ENCODE measurements around the gene BBS12.

The BBS12 gene

DNA sequence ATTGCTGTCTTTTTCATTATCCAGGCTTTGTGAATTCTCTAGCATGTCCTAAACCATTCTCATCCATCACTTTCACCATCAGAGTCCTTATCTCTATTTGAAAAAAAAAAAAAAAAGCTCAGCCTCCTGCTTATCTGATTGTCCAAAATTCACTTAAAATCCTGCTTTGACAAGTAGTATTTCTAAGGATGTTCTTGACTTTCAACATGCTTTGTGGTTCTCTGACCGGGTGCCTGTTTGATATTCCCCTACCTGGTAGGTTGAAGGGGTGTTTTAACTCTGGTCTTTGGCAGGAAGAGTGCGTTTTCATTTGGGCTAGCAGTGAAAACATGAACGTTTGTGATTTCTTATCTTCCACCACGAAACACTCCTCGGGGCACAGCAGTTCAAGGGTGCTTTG, 17.3 kb upstream of the BBS12 start:
- H3K36me3 ChIP-seq (ENCODE audit: insufficient read depth, low read length), result no peaks in the 10 kb centered on the region
- H3F3A ChIP-seq (ENCODE audit: low read depth), result no peaks in the 10 kb centered on the region
- H3K9me3 ChIP-seq (ENCODE audit: insufficient read depth, low read depth, low read length), result no peaks in the 10 kb centered on the region
- TF ChIP-seq, protein P1, sequence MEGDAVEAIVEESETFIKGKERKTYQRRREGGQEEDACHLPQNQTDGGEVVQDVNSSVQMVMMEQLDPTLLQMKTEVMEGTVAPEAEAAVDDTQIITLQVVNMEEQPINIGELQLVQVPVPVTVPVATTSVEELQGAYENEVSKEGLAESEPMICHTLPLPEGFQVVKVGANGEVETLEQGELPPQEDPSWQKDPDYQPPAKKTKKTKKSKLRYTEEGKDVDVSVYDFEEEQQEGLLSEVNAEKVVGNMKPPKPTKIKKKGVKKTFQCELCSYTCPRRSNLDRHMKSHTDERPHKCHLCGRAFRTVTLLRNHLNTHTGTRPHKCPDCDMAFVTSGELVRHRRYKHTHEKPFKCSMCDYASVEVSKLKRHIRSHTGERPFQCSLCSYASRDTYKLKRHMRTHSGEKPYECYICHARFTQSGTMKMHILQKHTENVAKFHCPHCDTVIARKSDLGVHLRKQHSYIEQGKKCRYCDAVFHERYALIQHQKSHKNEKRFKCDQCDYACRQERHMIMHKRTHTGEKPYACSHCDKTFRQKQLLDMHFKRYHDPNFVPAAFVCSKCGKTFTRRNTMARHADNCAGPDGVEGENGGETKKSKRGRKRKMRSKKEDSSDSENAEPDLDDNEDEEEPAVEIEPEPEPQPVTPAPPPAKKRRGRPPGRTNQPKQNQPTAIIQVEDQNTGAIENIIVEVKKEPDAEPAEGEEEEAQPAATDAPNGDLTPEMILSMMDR (conservative IDR thresholded peaks at IDR 0.05; ENCODE audit: low read length), result no peak
- TF ChIP-seq EZH2phosphoT487 (IDR thresholded peaks at IDR 0.05; ENCODE audit: borderline replicate concordance), result no peak
- H3K9me2 ChIP-seq (replicated peaks; ENCODE audit: low read depth, low read length), result no peaks in the 10 kb centered on the region
- no peak overlapping the region for H3K9ac ChIP-seq (ENCODE audit: low read depth, low read length, poor library complexity, severe bottlenecking)
- no peak overlapping the region for H2AFZ ChIP-seq (ENCODE audit: low read length)
- no peaks in the 10 kb centered on the region for H4K20me1 ChIP-seq (ENCODE audit: insufficient read depth, low read length, poor library complexity, severe bottlenecking)
- H3K4me2 ChIP-seq (ENCODE audit: low read depth, low read length, poor library complexity, severe bottlenecking), result peak overlapping the region; percentile 30
- H3K4me3 ChIP-seq (ENCODE audit: low read length, poor library complexity, severe bottlenecking), result no peak overlapping the region
- no peaks in the 10 kb centered on the region for H3K79me2 ChIP-seq (ENCODE audit: insufficient read depth, low read length)
- no peaks in the 10 kb centered on the region for H3K27me3 ChIP-seq (ENCODE audit: insufficient read depth, low read length, poor library complexity, severe bottlenecking)
- no peaks in the 10 kb centered on the region for H3K4me1 ChIP-seq (ENCODE audit: insufficient read depth, low read length, poor library complexity, severe bottlenecking)

DNA sequence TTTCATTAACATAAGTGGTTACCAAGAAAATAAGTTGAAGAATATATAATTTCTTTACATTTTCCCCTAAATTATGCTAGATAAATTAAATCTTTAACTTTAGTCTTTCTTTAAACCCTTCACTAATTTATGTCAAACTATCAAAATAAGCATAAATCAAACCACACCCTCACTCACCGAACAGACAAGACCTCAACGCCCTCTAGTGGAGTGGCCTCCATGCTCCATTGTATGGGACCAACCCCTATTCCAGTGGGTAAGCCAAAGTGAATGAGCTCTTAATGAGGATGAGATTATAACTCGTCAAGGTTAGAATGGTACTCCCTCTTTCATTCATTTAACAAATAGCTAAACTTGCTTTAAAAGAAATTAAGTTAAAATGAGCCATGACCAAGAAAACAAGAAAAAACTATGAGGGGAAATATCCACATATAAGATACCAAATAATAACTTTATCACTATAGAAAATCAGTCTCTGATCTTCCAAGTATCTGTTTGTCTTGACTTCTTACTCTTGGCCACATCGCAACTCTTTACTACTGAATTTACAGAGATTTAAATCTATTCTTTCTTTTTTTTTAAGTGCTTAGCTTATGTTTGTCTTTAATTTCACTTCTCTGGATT, 15.6 kb upstream of the BBS12 start:
- TF ChIP-seq, protein P1 (conservative IDR thresholded peaks at IDR 0.05; ENCODE audit: low read length), result peak; percentile 96
- no peak for TF ChIP-seq EZH2phosphoT487 (IDR thresholded peaks at IDR 0.05; ENCODE audit: borderline replicate concordance)
- Histone ChIP-seq H3F3A (ENCODE audit: low read depth) (no peaks in the 10 kb centered on the region), H3K9me3 (ENCODE audit: insufficient read depth, low read depth, low read length) (no peaks in the 10 kb centered on the region), H3K4me1 (ENCODE audit: insufficient read depth, low read length, poor library complexity, severe bottlenecking) (no peaks in the 10 kb centered on the region), H3K79me2 (ENCODE audit: insufficient read depth, low read length) (no peaks in the 10 kb centered on the region), H3K4me3 (ENCODE audit: low read length, poor library complexity, severe bottlenecking) (no peak overlapping the region), H2AFZ (ENCODE audit: low read length) (no peak overlapping the region), H3K9me2 (replicated peaks; ENCODE audit: low read depth, low read length) (no peaks in the 10 kb centered on the region), H3K36me3 (ENCODE audit: insufficient read depth, low read length) (no peaks in the 10 kb centered on the region), H4K20me1 (ENCODE audit: insufficient read depth, low read length, poor library complexity, severe bottlenecking) (no peaks in the 10 kb centered on the region), H3K9ac (ENCODE audit: low read depth, low read length, poor library complexity, severe bottlenecking) (no peak overlapping the region), H3K4me2 (ENCODE audit: low read depth, low read length, poor library complexity, severe bottlenecking) (no peak overlapping the region), H3K27me3 (ENCODE audit: insufficient read depth, low read length, poor library complexity, severe bottlenecking) (peaks cover 5% of the 10 kb centered on the region)

DNA sequence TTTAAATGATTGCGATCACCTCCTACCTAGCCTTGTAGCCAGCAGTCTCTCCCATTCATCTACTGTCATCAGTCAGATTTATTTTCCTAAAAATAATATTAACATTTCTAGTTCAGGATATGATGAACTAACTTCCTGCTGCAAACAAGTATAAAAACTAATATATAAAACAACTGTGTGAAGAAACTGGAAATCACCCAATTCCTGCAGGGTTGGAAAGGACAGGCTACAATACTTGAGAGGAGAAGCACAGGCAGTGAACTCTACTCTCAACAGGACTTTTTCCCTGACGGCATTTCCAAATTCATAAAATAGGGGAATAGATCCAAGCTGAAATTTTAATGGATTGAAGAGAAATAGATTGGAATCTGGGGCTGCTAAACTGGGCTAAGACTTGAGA, 14.2 kb upstream of the BBS12 start:
- Histone ChIP-seq H3K27me3 (ENCODE audit: insufficient read depth, low read length, poor library complexity, severe bottlenecking) (peaks cover 16% of the 10 kb centered on the region), H3K4me1 (ENCODE audit: insufficient read depth, low read length, poor library complexity, severe bottlenecking) (no peaks in the 10 kb centered on the region), H3K4me2 (ENCODE audit: low read depth, low read length, poor library complexity, severe bottlenecking) (no peak overlapping the region), H3K9ac (ENCODE audit: low read depth, low read length, poor library complexity, severe bottlenecking) (no peak overlapping the region), H3K36me3 (ENCODE audit: insufficient read depth, low read length) (no peaks in the 10 kb centered on the region), H3K79me2 (ENCODE audit: insufficient read depth, low read length) (no peaks in the 10 kb centered on the region), H3F3A (ENCODE audit: low read depth) (no peaks in the 10 kb centered on the region), H4K20me1 (ENCODE audit: insufficient read depth, low read length, poor library complexity, severe bottlenecking) (no peaks in the 10 kb centered on the region), H3K9me3 (ENCODE audit: insufficient read depth, low read depth, low read length) (no peaks in the 10 kb centered on the region), H3K4me3 (ENCODE audit: low read length, poor library complexity, severe bottlenecking) (no peak overlapping the region), H2AFZ (ENCODE audit: low read length) (no peak overlapping the region), H3K9me2 (replicated peaks; ENCODE audit: low read depth, low read length) (no peaks in the 10 kb centered on the region)
- TF ChIP-seq EZH2phosphoT487 (IDR thresholded peaks at IDR 0.05; ENCODE audit: borderline replicate concordance), result no peak
- TF ChIP-seq, protein P1 (conservative IDR thresholded peaks at IDR 0.05; ENCODE audit: low read length), result no peak
